HG02870 (cell line): ENCODE data around the gene ANXA2.

Source experiments
- ATAC-seq: cut with Tn5 transposase; IDR thresholded peaks from one replicate; pipeline ENCODE4 v1.9.1; 2021; ENCODE audit warnings: mild to moderate bottlenecking, moderate library complexity; ENCODE audit not compliant: unreplicated experiment

The ANXA2 gene

GRCh38 chr15:60390231-60390630, 7.6 kb downstream of the ANXA2 start:
- no peak for ATAC-seq

- peak; percentile 66 for ATAC-seq
These were observed 8.3 kb downstream of the ANXA2 start for GRCh38 chr15:60389261-60390077.

DNA sequence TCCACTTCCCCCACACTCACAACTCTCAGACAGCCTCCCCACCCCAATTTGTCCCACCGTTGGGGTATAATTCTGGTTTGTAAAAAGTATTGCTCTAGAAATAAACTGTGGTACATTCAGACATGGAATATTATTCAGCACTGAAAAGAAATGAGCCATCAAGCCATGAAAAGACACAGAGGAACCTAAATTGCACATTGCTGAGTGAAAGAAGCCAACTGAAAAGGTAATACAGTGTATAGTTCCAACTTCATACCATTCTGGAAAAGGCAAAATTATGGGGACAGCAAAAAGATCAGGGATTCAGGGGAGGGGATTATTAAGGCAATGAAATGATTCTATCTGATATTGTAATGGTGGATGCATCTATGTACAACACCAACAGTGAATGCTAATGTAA, 10.5 kb downstream of the ANXA2 start:
- no peak for ATAC-seq

- no peak for ATAC-seq
These were observed 11.2 kb downstream of the ANXA2 start for GRCh38 chr15:60386615-60387014.

DNA sequence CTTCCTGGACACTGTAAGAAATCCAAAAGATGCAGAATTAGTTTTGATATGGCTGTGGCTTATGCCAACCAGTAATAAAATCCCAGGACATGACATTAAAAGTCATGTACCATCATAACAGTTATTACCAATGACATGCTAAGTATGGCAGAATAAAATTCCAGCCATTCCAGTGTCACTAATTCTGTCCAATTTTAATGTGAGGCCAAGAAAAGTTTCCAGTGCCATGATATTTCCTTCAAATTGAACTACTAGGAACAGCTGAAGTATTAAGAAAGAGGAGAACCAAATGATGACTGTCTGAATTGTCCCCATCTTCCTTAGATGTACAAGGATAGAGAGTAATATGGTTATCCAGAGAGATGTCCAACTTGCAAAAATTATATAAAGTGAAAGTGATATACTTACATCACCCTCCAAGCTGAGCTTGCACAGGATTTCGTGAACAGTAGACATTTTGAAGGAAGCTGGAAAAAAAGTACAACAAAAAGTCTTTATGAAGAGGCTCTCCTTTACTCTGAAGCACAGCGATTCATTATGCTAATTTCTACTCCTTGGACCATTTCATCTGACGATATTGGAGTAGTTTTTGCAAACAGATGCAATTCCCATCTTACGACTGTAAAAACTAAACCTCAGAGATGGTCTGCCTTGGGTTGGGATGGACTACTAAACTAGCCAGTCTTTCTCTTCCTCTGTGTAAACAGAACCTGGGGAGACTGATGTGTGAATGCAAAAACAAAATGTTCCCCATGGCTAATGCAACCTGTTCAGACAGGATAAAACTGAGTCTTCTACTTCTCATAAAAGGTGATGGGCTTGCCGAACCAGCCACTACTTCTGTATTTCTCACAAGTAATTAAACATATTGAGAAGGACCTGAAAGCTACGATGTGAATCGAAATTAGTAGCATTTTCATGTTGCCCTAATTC, 11.9 kb downstream of the ANXA2 start:
- no peak for ATAC-seq

GRCh38 chr15:60384526-60385126, 13.2 kb downstream of the ANXA2 start:
- no peak for ATAC-seq

DNA sequence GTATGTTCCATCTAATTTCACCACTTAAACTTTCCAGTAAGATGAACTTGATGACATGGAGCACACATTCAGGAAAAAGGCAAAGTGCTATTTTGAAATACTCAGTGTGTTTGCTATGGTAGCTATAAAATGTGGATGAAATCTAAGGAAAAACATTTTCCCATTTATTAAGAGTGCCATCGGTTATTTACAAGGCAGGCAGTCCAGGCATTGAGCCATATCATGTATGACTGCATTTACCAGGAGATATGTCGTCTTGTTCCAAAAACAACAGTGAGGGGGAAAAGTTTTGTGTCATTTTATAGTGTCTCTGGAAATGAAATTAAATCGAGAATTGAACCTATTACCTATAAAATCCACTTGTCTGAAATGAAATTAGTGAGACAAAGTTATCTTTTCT, 13.7 kb downstream of the ANXA2 start:
- ATAC-seq: no peak

DNA sequence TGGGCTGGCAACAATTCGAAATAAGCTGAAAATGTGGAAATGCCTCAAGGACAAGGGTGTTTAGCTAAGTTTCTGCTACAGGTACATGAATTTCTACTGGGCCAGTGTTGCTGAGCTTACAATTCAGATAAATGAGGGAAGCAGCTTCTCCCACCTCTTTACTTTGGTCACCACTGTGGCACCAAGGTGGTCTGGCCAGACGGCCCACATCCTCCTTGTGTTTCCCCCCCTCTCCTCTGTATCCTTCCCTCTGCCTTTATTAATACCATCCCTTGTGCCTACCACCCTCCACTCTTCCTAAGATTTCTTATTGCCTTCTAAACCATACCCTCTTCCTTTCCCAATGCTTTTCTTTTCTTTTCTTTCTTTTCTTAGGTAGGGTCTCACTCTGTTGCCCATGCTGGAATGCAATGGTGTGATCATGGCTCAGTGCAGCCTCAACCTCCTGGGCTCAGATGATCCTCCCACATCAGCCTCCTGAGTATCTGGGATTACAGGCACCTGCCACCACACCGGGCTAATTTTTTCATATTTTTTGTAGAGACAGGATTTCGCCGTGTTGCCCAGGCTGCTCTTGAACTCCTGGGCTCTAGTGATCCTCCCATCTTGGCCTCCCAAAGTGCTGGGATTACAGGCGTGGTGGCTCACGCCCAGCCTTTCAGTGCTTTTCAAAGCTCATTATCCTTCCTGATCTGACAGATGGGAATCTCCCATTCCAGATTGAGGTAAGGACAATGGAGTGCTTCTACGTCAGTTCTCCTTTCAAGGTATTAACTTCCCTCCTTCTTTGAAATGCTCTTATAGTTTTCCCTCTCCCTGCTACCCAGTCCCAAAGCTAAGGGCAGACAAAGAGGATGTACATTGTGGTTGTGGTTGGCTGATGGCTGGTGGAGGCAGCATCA, 14.8 kb downstream of the ANXA2 start:
- no peak for ATAC-seq

DNA sequence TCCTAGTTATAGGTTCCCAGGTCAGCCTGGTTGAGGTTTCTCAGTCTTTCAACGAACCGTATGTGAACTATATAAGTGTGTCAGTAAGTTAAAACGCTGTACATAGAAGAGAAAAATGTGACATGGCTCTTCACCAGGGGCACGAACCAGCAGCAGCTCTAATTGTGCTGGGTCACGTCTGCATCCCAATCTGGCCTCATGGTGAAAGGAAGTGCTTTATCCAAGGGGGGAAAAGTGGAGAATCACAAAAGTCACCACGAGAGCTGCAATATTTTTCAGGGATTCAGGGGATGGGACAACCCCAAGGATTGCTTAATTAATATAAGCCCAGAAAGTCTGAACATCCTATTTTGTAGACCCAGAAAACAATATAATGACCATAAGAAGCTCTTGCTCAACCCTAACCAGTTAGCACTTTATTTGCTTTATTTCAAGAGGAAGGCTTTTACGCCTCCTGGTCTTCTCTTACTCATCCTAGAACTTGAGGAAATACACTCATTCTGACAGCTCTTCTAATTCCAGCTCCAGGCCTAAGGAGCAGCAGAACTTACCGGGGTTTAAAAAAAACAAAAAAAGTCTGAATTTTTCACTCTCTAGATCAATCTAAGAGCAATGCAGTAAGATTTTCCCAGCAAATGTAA, 16.5 kb downstream of the ANXA2 start:
- ATAC-seq: no peak

DNA sequence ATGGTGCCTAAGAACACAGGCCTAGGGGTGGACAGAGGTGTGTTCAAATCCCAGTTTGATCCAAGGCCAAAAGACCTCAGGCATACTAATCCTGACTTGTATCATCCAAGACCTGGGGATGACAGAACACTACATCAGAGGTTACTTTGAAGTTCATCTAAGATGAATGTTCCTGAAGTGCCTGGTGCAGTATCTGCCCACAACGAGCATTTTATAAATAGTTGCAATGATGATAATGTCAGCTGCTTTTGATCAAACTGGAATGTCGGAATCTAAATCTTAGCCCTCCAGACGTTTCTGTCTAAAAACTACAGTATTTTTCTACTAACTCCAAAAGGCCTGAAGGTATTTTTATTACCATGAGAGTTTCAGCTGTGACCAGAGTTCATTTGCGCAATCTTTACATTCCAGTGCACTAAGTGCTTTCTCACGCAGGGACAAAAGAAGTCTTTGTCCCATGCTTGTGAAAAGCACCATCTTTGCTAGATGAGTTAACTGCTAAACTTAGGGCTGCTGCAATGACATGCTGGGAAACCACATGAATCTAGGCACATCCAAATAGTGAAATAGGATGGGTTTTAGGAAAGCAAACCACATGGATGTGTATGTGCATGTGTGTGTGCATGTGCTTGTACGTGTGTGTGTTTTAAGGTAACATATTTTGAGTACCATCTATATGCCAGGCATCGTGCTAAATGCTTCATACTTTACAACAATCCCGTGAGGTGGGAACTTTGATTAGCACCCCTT, 18.1 kb downstream of the ANXA2 start:
- no peak for ATAC-seq

DNA sequence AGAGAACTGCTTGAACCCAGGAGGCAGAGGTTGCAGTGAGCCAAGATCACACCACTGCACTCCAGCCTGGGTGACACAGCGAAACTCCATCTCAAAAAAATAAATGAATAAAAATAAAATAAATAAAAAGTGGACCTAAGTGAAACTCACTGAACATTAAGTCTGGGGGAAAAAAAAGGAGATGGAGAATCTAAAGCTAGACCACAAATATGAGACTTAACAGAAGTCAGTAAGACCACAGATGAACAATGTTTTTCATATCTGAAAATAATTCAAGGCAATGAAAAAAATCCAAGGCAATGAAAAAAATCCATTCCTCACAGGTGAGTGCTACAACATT, 18.6 kb downstream of the ANXA2 start:
- ATAC-seq: no peak

DNA sequence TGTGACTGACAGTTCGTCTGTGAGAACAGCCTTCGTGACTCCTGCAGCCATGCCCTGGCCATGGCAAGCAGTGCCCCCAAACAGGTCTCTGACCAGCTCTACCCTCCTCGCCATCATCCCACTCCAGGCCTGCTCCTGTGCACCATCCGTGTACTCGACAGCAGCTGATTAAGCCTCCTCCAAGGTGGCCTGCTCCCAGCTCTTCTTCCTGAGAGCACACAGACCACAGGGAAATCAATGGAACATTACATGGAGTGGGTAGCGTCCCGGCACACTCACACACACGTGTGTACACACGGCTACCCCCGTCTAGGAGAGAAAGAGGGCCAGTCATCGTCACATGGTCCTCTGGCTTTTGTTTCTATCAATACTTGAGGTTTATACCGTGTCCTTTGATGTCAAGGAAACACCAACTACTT, 21.1 kb downstream of the ANXA2 start:
- ATAC-seq: no peak

GRCh38 chr15:60375306-60375705, 22.5 kb downstream of the ANXA2 start:
- no peak for ATAC-seq

DNA sequence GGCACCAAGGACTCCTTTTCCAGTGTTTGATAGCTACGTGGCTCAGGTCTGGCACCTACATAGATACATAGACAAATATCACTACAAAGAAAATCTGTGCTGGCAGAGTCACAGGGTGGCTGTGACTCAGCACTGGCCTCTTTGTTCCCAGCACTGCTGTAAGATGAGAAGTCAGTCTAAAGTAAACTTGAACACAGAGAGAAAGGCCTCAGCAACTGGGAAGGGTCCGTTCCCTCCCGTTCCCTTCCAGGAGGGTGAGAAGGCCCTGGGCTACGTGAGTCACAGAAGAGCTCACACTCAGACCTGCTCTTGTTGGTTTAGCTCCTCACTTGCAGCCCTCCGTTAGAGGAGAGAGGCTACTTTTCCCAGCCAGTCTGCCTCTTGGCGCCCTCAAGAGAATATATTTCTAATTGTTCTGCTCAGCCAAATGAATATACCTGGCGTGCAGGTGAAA, 23.1 kb downstream of the ANXA2 start:
- no peak for ATAC-seq

- ATAC-seq: no peak
These were observed 23.6 kb downstream of the ANXA2 start for GRCh38 chr15:60374209-60374608.

- no peak for ATAC-seq
These were observed 24.0 kb downstream of the ANXA2 start for GRCh38 chr15:60373745-60374144.

DNA sequence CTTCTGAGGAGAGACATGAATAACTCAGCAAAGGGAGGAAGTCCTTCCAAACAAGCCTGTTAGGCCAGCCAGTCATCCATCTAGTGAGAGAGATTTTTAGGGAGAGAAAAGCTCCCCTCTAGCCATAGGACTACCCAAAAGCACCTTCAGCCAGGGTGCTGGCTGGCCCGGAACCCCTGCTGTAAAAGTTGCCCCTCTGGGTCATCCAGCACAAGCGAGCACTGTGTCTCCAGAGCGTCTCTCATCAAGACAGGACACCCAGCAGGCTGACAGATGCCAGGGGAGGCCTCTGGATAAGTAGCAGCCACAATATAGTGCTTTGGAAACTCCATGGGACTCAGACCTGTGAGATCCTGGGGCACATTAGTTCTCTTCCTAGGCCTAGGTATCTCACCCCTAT, 24.5 kb downstream of the ANXA2 start:
- ATAC-seq: no peak

- ATAC-seq: no peak
These were observed 25.0 kb downstream of the ANXA2 start for GRCh38 chr15:60372756-60373155.

DNA sequence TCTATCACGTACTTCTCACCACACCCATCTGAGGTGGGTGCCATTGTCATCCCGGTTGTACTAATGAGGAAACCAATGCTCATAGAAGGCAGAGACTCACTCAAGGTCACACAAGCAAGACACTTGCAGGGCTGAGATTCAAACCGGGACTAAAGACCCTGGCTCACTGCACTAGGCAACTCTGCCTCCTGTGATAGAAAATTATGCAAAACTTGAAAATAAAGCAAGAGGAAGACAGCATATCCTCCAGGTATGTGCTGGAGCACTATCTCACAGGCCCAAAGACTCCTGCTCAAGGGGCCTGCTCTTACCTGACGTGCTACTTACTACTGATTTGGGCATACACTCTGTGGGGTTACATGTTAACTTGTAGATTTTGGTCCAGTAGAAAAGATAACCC, 25.6 kb downstream of the ANXA2 start:
- ATAC-seq: no peak
